Measurements from ENCODE around the gene NRSN1. TPM values are rescaled to one million over a fixed set of nuclear protein-coding genes. Genes with fewer than 3 reads are reported as not detected.

The NRSN1 gene
- total and polyA plus RNA-seq, 2 experiments from 2014 or later: 0.68 to 1.5 TPM

GRCh38 chr6:24146871-24147270 is 20.9 kb downstream of the NRSN1 start:
- no peak overlapping the region for H3K4me2 ChIP-seq
- ATAC-seq (no peak), DNase-seq (ENCODE audit: low spot score) (no peak)
- no peak overlapping the region for H3K27ac ChIP-seq (ENCODE audit: low read depth)
- Mint-ChIP-seq H3K27ac (no peak overlapping the region), H3K4me1 (no peaks in the 10 kb centered on the region), H3K27me3 (ENCODE audit: insufficient read depth, low read depth, poor library complexity) (no peaks in the 10 kb centered on the region), H3K4me3 (no peak overlapping the region), H3K9me3 (no peaks in the 10 kb centered on the region; the same call in 2 of the 3 replicates), H3K36me3 (ENCODE audit: low read depth) (no peaks in the 10 kb centered on the region)
- no peak overlapping the region for H3K4me3 ChIP-seq
- H4K20me1 ChIP-seq (replicated peaks; ENCODE audit: insufficient read depth): no peaks in the 10 kb centered on the region
- no peaks in the 10 kb centered on the region for H3K9me2 ChIP-seq (ENCODE audit: insufficient read depth)
- no peaks in the 10 kb centered on the region for H3K4me1 ChIP-seq (ENCODE audit: insufficient read depth)
- H2AFZ ChIP-seq: no peak overlapping the region
- no peaks in the 10 kb centered on the region for H3F3A ChIP-seq (replicated peaks; ENCODE audit: low read depth)
- no peaks in the 10 kb centered on the region for H3K36me3 ChIP-seq (ENCODE audit: insufficient read depth)
- no peaks in the 10 kb centered on the region for H3K27me3 ChIP-seq (ENCODE audit: insufficient read depth)
- H3K79me2 ChIP-seq (replicated peaks; ENCODE audit: insufficient read depth): no peaks in the 10 kb centered on the region
- TF ChIP-seq CREB1 (CRISPR knock-in tag; IDR thresholded peaks at IDR 0.05; ENCODE audit: low read depth): no peak
- TF ChIP-seq EZH2phosphoT487 (IDR thresholded peaks at IDR 0.05; ENCODE audit: unreplicated experiment): no peak
- TF ChIP-seq ZNF462 (CRISPR knock-in tag; IDR thresholded peaks at IDR 0.05): no peak
- TF ChIP-seq EZH2 (IDR thresholded peaks at IDR 0.05; ENCODE audit: low read depth, unreplicated experiment): no peak
- TF ChIP-seq ZNF114 (CRISPR knock-in tag; IDR thresholded peaks at IDR 0.05): no peak
- no peak for TF ChIP-seq JUNB (IDR thresholded peaks at IDR 0.05; ENCODE audit: unreplicated experiment)
- no peak for TF ChIP-seq STAT1 (IDR thresholded peaks at IDR 0.05; ENCODE audit: unreplicated experiment)
- no peak for TF ChIP-seq NANOG (IDR thresholded peaks at IDR 0.05; ENCODE audit: borderline replicate concordance)
- no peak for TF ChIP-seq ETS1 (IDR thresholded peaks at IDR 0.05)
- TF ChIP-seq ZNF331 (CRISPR knock-in tag; IDR thresholded peaks at IDR 0.05; ENCODE audit: low read depth): no peak
- TF ChIP-seq CTCF (conservative IDR thresholded peaks at IDR 0.05; ENCODE audit: low read depth in 2 of 2): no peak
- TF ChIP-seq REST (IDR thresholded peaks at IDR 0.05; ENCODE audit: unreplicated experiment): no peak
- no peak for TF ChIP-seq POLR2AphosphoS5 (IDR thresholded peaks at IDR 0.05; ENCODE audit: low read depth)
